HG03103 (cell line): Measurements from ENCODE around the gene ARHGAP11A.
"Not testable (repeated sequence)": the region's sequence is repeated elsewhere in the genome, so short reads cannot be mapped to it uniquely, and the experiment has no call there.

ENCODE experiments used
- ATAC-seq: cut with Tn5 transposase; IDR thresholded peaks from one replicate; pipeline ENCODE4 v1.9.1; 2021; ENCODE audit warnings: low read depth; ENCODE audit not compliant: unreplicated experiment

Gene ARHGAP11A, protein sequence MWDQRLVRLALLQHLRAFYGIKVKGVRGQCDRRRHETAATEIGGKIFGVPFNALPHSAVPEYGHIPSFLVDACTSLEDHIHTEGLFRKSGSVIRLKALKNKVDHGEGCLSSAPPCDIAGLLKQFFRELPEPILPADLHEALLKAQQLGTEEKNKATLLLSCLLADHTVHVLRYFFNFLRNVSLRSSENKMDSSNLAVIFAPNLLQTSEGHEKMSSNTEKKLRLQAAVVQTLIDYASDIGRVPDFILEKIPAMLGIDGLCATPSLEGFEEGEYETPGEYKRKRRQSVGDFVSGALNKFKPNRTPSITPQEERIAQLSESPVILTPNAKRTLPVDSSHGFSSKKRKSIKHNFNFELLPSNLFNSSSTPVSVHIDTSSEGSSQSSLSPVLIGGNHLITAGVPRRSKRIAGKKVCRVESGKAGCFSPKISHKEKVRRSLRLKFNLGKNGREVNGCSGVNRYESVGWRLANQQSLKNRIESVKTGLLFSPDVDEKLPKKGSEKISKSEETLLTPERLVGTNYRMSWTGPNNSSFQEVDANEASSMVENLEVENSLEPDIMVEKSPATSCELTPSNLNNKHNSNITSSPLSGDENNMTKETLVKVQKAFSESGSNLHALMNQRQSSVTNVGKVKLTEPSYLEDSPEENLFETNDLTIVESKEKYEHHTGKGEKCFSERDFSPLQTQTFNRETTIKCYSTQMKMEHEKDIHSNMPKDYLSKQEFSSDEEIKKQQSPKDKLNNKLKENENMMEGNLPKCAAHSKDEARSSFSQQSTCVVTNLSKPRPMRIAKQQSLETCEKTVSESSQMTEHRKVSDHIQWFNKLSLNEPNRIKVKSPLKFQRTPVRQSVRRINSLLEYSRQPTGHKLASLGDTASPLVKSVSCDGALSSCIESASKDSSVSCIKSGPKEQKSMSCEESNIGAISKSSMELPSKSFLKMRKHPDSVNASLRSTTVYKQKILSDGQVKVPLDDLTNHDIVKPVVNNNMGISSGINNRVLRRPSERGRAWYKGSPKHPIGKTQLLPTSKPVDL

DNA sequence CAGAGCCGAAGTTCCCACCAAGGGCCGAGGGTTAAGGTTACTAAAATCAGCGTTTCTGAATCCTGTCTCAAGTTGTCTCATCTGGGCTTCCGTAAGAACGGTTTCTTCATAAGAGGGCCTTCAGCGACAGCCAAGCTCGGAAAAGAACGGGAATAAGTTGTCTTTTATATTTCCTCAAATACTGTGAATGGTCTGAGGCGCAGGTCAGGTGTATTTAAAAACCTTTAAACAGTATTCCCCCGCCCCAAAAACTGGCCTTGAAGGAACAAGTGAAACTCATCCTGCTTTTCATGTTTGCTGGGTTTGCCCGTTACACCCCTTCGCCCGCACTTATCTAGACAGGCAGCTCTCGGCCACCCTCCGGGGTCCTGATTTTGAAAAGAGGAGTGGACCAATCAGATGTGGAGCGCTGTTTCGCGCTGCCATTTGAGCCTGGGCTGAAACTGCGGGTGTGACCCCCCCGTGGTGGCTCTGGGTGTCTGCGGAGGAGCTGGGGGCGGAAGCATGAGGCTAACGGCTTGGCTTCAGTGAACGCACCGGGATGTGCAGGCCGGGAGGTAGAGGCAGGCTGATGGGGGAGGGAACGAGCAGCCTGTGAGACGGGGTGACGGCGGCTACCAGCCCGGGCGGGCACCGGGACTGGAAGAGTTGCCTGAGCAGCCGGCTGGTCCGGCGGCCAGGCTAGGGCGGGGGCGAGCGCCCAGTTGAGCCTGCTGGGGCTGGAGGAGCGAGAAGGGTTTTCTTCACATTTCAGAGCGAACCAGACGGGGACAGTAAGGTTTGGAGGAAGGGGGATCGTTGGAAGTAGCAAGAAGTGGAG is at the start of gene ARHGAP11A:
Gene ARHGAP11A (plus strand): TSS at position 454 of the 820 bp plus-strand sequence. CDS start 708 bp downstream, outside the sequence.
- ATAC-seq: peak; percentile 62

DNA sequence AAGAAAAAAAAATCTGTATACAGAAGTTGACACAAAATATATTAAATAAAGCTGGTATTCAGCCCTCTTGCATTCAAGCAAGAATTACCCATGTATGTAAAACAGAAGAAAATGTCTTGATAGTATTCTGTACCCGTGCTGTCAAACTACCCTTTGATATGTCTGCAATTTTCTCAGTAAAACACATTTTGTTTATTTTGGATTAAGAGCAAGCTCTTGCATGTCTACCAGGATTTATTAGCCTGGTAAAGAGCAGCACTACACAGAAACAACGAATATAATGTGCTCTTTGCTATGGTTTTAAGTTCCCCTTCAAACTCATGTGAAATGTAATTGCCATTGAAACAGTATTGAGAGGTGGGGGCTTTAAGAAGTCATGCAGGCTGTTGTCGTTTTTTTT is 46.3 kb upstream of the ARHGAP11A start:
- ATAC-seq: not testable (repeated sequence)

DNA sequence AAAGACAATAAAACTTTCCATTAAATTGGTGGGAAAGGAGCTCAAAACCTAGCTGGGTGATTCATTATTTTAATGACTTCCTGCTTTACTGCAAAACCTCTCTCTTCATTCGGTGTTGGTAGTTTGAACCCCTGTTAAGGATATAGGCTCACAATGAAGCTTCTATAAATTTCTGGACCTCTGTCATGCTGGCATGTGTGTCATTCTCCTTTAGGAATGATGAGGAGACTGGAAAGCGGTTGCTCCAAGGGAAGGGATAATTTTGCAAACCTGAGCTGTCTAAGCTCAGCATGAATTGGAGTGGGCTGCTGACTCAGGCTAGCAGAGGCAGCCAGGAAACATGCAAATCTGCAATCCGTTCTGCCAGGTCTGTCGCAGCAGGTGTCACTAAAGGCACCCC is 36.8 kb upstream of the ARHGAP11A start:
- not testable (repeated sequence) for ATAC-seq

DNA sequence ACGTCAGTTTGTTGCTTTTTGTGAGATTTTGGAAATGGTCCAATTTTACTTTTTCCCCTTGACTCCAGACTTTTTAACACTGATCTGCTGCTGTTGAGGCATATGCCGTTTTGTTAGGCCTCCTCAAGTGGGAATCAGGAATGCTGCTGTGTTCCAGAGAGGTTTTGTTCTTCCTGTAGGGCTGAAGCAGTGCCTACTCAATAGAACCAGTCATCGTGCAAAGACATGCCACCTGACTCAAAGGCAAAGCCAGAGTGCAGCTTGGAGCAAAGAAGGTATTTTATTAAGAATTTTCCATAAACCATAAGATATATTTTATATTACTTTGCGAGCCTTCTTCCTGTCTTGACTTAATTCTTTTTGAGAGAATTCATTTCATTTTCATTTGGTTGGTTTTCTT is 29.5 kb upstream of the ARHGAP11A start:
- not testable (repeated sequence) for ATAC-seq

DNA sequence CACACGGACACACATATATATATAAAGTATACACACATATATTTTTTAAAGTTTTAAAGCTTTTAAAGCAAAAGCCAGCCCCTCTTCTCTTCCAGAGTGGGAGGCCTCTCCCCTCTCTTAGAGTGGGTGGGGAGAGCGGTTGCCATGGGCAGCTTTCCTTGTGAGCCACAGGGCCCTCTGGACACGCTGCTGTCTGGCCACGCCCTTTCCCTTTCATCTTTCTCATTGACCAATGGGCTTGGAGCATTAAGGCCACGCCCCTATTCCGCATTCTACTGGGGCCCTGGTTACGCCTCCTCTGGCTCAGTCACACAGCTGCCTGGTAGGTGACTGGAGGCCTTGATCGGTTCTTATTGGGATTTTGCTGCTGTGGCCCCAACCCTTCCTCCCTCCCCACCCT is 22.2 kb upstream of the ARHGAP11A start, which contains the start of gene GOLGA8N:
Gene GOLGA8N (plus strand): TSS at position 306 of the 400 bp plus-strand sequence.
- not testable (repeated sequence) for ATAC-seq

DNA sequence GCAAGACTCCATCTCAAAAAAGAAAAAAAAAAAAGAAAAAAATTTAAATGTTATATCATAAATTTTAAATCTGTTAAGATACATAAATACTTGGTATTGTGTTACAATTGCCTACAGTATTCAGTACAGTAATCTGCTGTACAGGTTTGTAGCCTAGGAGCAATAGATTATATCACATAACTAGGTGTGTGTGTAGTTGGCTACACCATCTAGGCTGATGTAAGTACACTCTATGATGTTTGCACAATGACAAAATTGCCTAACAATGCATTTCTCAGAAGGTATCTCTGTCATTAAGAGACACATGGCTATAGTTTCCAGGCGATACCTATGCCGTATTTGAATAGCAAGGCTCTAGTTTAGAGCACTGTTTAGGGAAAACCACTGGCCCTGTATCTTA is 5.8 kb upstream of the ARHGAP11A start:
- ATAC-seq: not testable (repeated sequence)

DNA sequence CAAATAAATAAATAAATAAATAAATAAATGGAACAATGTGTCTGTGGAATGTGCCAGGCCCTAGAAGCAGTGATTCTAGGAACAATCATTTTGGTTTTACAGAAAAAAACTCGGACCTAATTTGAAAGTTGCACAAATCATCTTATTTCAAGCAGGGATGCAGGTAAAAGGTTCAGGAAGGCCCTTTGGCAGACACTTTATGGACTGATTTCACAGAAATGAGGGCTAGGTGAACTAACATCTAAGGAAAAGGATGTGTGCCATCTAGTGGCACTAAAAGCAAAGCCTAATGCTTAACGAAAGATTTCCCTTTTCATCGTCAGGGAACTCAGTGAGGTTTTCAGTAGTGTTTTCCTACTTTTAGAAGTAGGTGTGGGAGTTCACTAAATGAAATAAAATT is 4.6 kb upstream of the ARHGAP11A start:
- not testable (repeated sequence) for ATAC-seq

DNA sequence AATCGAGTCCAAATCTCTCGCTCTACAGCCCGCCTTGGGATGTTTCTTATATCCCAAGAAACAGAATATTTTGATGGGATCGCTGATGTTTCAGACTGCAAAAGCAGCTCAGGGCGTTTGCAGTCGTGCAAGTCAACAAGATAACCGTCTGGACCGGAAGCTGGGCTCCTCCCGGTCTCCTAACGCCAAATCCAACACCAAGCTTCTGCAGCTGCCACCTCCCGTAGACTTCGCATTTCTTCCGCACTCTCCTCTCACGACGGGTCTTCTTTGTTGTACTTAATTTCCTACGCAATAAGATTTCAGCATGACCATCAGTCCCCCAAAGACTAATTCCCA is 623 bp upstream of the ARHGAP11A start:
- not testable (repeated sequence) for ATAC-seq

DNA sequence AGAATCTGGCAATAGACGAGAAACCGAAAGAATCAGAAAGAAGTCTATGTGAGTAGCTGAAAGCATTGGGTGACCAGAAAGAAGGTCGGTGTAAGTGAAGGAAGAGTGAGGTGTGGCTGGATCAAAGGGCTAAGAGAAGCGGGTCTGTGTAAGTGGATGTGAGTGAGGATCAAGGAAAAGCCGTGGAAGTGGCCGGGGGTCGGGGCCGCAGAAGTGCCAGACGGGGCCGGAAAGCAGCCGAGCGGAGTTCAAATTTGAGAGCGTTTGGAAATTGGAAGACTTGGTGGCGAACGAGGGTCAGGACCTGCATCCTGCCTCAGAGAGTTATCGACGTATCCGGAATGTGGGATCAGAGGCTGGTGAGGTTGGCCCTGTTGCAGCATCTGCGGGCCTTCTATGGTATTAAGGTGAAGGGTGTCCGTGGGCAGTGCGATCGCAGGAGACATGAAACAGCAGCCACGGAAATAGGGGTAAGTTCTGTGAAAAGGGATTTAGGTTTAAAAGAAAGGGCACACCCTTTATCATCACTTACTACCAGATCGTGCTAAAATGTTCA is 645 bp downstream of the ARHGAP11A start:
- peak; percentile 5 for ATAC-seq

DNA sequence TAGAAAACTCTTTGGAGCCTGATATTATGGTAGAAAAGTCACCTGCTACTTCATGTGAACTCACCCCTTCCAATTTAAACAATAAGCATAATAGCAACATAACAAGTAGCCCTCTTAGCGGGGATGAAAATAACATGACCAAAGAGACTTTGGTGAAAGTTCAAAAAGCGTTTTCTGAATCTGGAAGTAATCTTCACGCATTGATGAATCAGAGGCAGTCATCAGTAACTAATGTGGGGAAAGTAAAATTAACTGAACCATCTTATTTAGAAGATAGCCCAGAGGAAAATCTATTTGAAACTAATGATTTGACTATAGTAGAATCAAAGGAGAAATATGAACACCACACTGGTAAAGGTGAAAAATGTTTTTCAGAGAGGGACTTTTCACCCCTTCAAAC is 21.1 kb downstream of the ARHGAP11A start:
- ATAC-seq: no peak

DNA sequence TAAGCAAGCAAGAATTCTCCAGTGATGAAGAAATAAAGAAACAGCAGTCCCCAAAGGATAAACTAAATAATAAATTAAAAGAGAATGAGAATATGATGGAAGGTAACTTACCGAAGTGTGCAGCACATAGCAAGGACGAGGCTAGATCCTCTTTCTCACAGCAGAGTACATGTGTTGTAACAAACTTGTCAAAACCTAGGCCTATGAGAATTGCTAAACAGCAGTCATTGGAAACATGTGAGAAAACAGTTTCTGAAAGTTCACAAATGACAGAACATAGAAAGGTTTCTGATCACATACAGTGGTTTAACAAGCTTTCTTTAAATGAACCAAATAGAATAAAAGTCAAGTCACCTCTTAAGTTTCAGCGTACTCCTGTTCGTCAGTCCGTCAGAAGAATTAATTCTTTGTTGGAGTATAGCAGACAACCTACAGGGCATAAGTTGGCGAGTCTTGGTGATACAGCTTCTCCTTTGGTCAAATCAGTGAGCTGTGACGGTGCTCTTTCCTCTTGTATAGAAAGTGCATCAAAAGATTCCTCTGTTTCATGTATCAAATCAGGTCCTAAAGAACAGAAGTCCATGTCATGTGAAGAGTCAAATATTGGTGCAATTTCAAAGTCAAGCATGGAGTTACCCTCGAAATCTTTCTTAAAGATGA is 21.7 kb downstream of the ARHGAP11A start:
- ATAC-seq: no peak

DNA sequence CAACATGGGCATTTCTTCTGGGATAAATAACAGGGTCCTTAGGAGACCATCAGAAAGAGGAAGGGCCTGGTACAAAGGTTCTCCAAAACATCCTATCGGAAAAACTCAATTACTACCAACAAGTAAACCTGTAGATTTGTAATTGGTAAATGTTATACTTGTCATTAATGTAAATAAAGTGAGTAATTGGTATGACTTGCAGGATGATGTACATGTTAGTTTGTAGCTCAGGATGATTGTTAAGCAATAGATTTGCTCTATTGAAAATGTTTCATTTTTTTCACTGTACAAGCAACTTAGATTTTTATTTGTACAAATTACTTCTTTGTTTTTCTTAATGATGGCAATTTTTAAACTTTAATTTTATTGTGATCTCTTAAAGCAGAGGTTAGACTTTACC is 22.4 kb downstream of the ARHGAP11A start:
- no peak for ATAC-seq

DNA sequence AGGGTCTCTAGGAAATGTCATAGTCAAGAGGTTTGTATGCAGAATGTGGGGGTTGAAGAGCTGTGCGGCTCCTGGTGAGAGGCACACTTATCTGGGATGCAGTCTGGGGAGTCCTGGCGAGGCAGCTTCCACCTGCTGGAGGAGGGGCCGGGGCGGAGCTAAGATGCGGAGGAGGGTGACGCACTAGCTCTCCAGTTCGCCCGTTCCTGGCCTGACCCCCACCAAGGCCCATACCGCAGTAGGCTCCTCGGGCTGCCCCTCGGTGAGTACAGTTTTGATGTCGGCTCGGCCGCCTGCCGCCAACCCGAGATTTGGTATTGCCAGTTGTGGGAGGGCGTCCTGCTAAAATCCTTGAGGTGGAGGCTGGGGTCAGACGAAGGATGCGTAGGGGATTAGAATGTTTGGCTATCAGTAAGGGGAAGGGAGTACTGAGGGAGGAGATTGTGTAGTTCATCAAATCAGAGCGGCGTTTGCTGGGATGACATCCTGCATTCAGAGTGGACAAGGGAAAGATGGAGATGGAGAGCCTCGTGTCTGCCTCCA is 26.3 kb downstream of the ARHGAP11A start, which contains the start of gene SCG5:
Gene SCG5 (plus strand): TSS at position 194 of the 543 bp plus-strand sequence. CDS start 1,883 bp downstream, outside the sequence.
- ATAC-seq: no peak

DNA sequence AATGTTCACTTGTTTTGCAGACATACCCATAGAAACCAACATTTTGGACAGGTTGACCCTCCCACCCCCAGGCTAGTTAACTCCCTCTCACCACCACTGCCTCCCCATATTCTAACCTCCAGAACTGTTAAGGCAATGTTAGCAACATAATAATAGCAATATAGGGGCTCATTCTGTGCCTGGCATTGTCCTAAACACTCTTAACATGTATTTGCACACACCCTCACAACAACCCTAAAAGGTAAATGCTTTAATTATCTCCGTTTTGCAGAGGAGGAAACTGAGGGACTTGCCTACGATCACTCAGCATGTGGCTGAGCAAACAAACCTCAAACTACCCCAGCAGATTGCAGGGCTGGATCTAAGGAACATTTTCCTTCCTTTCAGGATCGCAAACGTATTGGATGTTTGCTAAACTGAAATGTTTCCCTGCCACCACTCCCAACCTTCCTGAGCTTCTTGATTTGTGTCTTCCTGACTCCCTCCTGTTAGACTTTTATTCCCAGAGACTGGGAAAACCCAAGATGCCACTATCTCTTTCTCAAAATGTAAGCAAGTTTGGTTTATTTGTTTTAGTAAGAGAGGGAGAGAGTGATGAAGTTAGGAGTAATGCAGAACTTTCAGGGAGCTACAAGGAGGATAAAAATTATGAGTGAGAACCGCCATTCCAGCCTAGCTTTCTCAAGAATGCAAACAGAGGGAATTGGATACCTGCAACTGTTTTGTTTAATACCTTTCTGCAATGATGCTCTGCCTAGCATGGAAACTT is 27.5 kb downstream of the ARHGAP11A start:
- no peak for ATAC-seq

DNA sequence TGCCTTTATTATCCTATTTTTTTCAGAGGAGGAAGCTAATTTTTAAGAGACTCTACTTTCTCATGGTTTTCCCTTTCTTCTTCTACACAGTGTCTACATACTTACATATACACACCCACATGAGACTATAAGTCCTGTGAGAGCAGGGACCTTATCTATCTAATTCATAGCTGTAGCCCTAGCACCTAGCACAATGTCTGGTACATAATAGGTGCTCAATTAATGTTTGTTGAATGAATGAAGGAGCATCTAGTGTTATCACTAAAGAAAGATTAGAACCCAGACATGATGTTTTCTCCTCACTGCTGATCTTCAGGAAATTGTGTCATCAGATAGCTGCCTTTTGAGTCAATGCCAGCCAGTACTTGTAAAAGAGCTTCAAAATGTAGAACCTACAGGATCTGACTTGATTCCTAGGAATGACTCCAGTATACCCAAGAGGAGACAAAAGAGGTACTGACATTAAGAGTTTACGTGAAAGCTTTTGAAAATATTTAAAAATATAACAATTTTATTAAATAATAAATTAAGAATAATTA is 28.7 kb downstream of the ARHGAP11A start:
- ATAC-seq: no peak

DNA sequence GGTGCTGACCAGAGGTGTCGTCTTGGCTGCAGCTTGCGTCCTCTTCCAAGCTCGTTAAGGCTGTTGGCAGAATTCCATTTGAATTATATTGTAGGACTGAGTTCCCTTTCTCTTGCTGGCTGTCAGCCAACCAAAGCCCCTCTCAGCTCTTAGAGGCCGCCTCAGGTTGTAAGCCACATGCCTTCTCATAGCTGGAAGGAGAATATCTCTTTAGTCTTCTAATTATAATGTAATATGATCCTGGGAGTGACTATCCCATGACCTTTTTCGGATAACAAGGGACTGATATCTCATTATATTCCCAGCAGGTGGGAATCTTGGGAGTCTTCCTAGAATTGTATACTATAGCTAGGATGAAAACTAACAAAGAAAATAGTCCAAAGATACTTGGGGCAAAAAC is 31.0 kb downstream of the ARHGAP11A start:
- no peak for ATAC-seq

DNA sequence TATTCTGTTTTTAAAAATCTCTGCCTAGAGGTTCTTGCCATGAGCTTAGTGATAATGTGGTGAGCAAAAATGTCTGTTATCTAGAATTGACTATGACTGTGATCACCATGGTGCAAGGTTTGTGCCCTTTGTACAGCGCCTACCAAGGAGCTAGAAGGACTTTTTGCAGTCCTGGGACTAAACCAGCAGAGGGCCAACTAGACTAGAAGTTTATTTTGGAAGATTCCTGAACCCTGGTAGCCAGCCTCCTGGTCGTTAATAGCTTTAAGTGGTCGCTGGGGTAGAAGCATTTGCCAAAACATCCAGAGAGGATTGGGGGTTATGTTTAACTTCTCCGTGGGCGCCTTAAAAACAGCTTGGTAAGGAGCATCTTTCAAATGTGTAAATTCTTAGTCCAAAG is 34.0 kb downstream of the ARHGAP11A start:
- ATAC-seq: no peak

DNA sequence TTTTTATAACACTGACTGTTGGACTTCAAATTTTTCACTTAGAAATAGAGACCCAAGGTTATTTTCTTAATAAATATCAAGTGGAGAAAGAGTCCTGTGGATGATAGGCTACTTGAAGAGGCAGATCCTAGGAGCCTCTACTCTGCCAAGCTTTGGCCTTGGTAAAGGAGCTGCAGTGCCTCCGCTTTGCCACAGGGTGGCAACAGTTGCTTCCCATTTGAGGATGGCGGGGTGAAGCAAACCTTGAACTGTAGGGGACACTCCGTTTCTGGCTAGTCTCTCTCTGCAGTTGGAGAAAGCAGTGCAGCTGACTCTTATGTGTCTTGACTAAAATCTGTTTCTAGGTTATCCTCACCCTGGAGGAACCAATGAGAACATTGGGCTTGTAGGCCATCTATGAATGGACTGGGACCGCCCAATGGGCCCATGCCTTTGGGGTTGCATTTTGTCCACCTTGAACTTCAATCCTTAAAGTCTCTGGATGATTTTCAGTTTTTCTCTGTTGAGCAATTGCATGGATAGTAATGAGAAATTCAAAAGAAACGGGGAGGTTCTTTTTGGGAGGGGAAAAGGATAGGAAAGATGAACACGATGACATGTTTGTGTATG is 36.0 kb downstream of the ARHGAP11A start:
- peak; percentile 84 for ATAC-seq
